Non-pigmented ciliary epithelial cell (primary cell): ENCODE measurements around the gene CIAO2A.
A peak's percentile ranks its signal among the peaks of the same experiment; 100 is the strongest.
"Not testable (repeated sequence)": the region's sequence is repeated elsewhere in the genome, so short reads cannot be mapped to it uniquely, and the experiment has no call there.

Experiments
- DNase-seq: peaks from one replicate; pipeline ENCODE4 v3.0.0-alpha.2; 2010; ENCODE audit warnings: low read depth

Gene CIAO2A

DNA sequence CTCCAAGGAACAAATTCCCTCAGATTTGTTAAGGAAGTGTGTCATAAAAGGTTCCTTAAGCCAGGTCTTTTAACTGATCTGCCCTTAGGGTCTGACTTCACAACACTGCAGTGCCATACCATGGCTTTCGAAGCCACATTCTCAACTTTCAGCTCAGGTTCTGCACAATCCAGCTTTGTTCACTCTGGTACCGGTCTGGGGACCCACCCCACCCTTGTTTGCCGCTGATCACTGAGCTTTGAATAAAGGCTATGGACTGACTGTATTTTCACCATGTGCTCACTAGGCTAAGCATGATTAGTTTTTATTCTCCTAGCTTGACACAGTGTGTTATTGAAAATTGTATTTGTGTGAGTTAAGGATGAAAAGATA is 18.0 kb upstream of the CIAO2A start:
- no peak for DNase-seq

DNA sequence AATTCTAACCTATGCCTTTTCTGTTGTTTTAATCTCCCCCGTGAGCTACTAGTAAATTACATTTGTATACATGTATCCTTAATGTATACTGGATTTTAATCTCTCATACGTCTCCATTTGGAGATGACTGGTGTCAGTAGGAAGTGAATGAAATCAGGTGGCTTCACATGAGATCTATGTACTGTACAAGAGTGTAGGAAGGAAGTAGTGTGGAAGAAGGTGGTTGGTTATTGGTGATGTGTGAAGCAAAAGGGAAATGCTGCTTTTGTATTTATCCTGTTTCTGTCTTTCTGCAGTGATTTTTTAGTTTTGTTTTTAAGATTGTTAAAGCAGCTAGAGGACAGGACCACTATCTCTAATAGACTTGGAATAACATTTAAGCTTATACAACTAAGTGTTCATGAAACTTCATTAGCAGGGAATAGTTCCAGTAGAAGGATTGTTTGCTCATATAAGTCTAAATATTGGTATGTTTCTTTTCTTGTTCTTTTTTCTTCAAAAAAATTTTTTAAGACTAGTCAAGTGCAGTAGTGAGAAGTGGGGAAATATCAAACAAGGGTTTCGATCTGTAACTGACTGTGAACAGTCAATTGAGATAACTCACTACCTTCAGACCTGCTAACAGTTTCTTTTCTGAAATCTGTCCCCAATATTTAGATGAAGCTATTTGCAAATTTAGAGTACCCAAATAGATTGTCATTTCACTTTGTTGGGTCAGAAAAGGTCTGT is 17.5 kb upstream of the CIAO2A start:
- no peak for DNase-seq

DNA sequence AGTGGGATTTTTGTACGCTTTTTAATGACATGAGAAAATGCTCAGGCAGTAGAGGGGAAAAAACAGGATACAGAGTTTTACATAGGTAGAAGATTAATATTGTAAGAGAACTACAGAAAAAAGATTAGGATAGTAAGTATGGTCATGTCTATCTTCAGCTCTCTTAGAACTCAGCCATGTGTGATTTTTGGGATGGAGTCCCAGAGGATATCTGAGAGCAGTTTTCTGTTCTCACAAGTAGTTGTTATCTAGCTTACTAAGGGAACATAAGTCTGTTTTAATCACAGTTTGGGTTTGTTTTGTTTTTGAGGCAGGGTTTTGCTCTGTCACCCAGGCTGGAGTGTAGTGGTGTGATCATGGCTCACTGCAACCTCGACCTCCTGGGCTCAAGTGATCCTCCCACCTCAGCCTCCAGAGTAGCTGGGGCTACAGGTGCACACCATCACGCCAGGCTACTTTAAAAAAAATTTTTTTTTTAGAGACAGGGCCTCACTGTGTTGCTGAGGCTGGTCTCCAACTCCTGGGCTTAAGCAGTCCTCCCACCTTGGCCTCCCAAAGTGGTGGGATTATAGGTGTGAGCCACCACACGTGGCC is 16.6 kb upstream of the CIAO2A start:
- not testable (repeated sequence) for DNase-seq

DNA sequence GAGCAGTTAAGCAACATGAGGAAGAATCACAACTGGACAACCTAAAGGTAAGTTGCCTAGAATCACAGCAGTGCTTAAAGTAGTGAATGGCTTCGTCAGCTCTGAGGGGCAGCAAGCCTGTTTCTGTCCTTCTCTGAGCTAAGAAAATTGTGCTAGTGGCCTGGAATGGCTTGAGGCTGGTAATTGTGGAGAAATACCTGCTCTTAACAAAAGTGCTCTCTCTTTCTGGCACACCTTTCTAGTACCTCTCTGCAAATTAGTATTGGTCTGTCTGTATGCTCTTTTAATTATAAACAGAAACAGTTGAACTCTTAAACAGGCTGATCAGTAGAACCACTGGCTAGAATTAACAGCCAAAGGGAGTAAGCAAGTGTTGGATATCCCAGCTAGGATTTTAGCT is 13.7 kb upstream of the CIAO2A start:
- DNase-seq: no peak

DNA sequence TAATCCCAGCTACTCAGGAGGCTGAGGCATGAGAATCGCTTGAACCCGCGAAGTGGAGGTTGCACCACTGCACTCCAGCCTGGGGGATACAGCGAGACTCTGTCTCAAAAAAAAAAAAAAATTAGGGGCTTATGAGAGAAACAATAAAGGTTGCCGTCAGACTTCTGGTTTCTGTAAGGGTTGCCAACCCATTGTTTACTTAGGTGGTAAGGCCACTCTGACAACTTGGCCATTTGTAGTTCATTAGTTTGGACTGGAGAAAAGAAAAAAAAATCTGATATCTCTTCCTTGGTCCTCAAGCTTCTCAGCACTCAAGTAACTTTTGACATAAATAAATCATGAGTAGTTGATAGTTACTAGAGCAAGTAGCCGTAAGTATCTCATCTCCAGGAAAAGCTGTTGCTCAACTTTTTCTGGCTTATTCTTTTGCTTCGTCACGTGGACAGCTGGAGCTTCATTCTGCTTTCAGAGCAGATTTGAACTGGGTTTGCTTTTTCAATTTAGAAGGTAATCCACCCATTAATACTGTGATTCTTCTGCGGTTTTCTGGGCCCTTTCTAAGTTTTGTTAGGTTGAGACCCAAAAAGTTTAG is 11.6 kb upstream of the CIAO2A start:
- DNase-seq: no peak

DNA sequence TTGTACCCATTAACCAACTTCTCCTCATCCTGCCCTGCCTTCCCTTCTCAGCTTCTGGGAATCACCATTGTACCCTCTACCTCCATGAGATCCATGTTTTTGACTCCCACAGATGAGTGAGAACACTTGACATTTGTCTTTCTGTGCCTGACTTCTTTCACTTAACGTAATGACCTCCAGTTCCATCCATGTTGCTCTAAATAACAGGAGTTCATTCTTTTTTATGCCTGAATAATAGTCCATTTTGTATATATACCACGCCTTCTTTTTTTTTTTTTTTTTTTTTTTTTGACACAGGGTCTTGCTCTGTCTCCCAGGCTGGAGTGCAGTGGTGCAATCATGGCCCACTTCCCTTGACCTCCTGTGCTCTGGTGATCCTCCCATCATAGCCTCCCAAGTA is 8.9 kb upstream of the CIAO2A start:
- DNase-seq: no peak

DNA sequence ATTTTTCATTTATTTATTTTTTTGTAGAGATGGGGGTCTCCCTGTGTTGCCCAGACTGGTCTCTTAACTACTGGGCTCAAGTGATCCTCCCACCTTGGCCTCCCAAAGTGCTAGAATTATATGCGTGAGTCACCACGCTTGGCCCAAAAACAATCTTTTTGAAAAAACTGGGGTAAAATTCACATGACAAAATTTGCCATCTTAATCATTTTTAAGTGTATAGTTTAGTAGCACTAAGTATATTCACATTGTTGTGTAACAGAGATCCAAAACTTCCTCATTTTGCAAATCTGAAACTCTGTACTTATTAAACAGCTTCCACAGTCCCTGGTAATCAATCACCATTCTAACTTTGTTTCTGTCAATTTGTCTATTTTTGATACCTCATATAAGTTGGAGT is 7.3 kb upstream of the CIAO2A start:
- DNase-seq: no peak

DNA sequence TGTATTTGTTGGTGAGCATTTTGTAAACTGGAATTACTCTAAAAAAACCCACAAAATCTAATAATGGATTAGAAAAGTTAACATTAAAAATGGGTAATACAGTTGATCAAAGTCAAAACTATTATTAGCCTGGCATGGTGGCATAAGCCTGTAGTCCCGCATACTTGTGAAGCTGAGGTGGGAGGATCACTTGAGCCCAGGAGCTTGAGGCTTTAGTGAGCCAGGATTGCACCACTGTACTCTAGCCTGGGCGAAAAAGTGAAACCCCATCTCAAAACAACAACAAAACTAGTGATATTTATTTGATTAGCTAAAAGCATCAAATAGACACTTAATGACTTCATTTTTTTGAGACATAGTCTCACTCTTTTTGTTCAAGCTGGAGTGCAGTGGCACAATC is 5.7 kb upstream of the CIAO2A start:
- no peak for DNase-seq

DNA sequence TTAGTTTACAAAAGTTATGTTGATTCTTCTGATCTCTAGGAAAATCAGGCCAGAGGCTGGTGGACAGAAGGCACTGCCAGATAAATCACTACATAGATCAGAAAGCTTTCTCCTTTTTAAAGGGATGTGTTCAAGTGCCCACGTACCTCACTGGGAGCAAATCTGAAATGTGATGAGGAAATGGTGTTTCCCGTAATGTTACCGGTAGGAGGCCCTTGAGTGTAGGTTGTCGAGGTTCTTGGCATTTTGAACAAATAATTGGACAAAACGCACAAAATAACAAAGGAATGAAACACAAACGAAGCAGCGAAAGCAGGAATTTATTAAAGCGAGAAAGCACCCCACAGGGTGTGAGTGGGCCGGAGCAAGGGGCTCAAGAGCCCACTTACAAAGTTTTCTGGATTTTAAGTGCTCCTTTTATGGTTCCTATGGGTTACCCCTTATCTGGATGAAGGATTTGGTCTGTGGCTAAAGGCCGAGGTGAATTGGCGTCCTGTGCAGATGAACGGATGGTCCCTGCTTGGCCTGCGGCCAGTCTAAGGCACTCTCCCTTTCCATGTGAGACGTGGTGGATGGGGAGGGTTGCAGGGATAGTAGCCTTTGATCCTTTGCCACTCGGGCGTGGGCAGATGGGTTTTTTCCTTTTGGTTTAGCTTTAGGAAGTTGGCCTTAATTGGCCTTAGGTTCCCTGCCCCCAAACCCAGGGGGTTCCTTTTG is 3.2 kb upstream of the CIAO2A start:
- DNase-seq: no peak

DNA sequence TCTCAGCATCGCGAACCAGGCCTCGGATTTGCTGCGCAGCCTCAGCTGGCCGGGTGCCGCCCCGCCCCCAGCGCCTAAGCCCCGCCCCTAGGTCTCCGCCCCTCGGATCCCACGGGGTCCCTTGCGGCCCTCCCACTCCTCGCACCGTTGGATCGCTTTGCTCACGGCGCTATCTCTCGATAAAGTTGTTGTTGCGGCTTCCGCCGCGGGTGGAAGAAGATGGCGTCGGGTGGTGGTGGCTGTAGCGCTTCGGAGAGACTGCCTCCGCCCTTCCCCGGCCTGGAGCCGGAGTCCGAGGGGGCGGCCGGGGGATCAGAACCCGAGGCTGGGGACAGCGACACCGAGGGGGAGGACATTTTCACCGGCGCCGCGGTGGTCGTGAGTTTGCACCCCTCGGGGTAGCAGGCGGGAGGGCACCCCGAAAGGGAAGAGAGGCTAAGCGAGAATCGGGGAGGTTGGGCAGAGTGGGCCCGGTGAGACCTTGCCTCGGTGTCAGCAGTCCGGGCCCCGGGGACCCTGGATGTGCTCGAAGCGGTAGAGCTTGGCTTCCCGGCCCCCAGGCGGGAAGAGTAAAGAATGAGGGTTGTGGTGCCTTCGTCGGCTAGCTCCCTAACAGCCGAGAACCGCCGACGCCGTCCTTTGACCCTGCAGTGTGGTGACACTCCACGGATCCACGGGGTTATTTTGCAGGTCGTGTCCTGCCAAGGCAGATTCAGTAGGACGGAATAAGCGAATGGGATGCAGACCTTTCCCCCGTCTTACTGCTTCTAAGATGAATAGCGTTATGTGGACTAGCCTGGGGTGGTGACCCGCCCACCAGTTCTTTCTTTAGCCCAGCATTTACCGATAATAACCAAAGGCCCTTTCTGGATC is 2.4 kb upstream of the CIAO2A start, which contains the start of gene SNX1:
Gene SNX1, plus strand, starts transcription at position 188 of the 873 bp plus-strand sequence. Its CDS starts 32 bp downstream, at position 220.
- peak; percentile 74 for DNase-seq

DNA sequence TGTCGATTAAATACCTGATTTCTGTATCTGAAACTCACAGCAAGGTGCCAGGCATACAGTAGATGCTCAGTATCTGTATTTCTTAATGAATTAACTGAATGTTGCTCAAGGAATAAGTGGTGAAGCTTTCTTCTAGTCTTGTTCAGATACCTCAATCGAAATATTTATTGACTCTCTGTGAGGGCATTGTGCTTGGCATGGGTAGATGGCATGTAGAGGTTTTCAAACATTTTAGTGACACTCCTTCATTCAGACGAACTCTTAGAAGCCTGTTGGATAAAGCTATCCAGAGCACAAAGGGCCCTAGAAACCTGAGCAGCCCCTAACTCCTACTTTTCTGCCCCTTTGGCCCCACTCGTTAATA is 1.8 kb upstream of the CIAO2A start:
- no peak for DNase-seq

DNA sequence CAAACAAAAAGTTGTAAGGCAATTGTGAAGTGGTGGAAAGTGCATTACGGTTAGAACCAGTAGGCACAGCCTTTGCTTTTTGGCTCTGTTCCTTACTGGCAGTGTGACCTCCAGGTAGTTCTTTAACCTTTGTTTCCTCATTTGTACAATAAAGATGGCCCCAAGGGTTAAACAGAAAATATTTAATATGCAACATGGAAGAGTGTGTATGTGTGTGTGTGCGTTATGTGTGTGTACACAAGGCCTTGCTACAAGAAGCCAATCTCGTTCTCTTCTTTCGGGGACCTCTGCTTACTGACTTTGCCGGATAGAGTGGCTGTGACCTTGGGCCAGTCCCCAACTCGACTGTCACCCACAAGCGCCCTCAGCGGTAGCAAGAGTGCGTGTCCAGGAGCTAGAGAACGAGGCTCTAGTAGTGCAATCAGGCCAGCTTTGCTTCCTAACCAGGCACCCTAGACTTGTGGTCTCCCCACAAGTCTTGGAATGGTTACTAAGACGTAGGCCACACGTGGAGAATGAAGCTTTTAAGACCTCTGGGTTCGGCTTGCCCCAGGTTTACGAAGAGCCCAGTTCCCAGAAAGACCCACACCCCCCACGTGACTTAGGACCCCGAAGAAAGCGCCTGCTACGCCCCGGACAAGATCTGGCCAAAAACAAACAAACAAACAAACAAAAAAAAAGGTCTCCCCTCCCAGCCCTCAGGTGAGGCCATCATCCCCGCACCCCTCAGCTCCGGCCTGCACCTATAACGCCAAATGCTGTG is 593 bp downstream of the CIAO2A start:
- DNase-seq: no peak

DNA sequence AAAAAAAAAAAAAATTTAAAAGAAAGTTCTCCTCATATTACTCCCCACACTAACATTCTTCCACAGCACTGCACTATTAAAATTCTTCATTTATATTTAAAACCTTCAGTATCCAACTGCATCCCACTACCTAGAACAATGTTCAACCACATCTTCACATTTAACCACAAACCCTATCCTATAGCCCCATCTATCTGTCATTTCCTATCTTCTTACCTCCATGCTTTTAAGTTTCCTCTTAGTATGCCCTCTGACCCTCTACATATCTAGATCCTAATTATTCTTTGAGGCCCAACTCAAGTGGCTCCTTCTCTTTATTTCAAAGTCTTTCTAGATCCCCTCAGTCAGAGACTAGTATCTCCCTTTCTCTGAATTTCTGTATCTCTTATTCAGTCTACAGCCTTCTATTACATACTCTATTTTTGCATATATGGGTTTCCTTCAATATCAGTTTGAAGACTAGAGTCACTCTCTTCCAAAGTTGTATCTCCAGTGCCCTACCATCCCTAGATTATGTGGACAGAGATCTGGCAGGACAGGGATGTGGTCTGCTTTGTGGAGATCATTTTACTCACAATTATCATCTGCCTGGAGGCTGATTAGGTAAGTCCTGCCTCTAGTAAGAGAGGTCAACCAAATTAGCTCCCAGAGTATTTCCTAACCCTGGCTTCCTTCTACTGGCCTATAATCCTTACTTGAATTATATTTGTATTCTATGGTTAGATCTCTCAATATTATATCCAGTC is 1.4 kb downstream of the CIAO2A start:
- DNase-seq: no peak

DNA sequence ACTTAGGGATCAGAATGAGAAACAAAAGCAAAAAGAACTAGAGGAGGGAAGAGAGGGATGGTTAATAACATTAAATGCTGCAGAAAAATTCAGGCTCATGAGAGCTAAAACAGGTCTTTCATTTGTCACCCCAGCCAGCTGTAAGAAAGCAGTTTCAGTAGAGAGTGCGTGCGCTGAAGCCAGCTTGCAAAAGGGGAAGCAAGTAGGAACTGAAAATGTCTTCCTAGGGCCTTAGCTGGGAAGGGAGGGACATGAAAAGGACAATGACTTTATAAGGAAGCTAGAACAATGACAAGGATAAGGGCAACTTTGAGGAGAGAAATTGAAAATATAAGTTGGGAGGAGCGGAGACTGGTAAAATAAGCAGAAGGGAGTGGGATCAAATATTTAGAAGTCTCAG is 3.1 kb downstream of the CIAO2A start:
- no peak for DNase-seq

DNA sequence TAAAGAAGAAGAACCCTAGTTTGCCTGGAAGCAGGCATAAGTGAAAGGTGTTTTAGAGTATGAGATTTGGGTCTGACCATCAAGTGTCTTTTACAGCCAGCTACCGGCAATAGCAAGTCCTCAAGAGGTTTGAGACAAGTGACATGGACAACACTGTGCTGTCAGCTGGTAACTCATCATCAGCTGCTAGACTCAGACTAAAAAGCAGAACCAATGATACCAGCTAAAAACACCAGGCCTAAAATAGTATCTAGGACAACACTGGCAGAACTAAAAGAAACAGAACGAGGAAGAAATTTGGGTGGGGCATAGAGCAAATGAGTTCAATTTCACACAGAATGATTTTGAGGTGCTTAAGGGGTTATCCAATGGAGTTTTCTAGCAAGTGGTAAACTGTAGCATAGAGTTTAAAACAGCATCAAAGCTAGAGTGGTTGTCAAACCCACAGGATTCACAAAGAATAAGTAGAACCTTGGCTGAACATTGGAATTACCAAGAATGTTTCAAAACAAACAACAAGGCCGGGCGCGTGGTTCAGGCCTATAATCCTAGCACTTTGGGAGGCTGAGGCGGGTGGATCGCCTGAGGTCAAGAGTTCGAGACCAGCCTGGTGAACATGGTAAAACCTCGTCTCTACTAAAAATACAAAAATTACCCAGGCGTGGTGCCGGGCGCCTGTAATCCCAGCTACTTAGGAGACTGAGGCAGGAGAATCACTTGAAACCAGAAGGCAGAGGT is 3.9 kb downstream of the CIAO2A start:
- DNase-seq: no peak

DNA sequence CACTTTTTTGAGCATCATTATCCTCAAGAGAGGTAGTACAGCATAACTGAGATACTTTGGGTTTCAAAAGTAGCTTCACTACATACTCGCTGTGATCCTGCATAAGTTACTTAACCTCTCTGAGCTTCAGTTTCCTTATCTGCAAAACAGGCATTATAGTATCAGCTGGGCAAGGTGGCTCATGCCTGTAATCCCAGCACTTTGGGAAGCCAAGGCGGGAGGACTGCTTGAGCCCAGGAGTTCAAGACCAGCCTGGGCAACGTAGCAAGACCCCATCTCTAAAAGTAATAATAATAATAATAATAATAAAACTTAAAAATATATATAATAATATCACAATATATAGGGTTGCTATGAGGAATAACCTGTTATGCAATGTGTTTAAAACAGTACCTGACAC is 10.9 kb downstream of the CIAO2A start:
- no peak for DNase-seq

DNA sequence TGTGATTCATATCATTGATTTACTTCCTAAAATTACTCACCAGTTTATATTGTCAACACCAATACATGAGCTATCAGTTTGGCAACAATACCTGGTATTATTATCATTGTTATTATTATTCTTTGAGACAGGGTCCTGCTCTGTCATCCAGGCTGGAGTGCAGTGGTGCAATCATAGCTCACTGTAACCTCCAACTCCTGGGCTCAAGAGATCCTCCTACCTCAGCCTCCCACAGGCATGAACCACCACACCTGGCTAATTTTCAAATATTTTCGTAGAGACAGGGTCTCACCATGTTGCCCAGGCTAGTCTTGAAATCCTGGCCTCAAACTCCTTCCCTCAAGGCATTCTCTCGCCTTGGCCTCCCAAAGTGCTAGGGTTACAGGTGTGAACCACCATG is 20.1 kb downstream of the CIAO2A start:
- DNase-seq: not testable (repeated sequence)

DNA sequence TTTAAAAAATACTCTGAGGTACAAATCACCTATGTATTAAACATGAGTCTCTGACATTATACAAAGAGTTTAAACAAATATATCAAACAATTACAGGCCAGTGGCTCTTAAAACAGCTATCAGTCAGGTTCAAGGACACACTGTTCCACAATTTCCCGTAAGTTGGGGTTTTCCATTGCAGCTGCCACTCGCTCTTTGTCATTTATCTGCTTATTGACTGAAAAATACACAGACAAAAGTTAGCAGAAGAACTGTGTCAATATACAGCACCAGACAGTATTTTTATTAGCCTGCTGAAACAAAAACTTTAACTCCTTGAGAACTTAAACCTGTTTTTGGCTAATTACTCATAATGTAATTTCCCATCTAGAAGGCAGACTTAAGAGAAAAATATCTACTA is 20.8 kb downstream of the CIAO2A start:
- DNase-seq: no peak

DNA sequence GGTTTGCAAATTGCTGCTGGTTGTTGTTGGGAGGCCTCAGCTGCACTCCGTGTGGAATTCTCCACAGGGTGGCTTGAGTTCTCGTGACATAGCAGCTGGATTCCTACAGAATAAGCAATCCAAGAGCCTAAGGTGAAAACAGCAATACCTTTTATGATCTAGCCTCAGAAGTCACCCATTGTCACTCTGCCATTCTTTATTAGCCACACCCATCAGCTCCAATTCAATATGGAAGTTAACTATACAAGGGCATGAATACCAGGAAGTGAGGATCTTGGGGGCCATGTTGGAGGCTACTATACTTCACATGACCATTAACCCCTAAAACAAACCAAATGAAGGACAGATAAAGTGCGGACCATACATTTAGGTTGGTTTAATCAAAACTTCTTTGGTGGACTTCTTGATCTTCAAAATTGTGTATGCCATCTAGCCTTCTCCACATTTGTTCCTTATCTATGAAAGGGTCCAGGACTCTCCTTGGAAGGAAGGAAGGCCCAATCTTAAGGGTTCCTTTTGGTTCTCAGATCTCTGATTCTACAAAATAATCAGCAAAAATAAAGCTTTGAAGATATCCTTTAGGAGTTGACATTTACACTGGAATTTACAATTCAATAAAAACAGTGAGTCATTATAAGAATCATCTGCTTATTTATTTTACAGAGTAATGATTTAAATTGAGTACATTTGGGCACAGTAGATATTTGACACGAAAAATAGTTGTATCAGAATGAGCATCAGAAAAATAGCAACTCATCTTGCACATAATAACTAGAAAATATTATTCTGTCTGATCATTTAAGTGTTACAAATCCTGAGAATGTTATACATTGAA is 21.5 kb downstream of the CIAO2A start:
- no peak for DNase-seq
